K562 (cell line): ENCODE results near the gene SULT2B1. TPM values are rescaled to one million over a fixed set of nuclear protein-coding genes. Genes with fewer than 3 reads are reported as not detected.

Experiments
- ATF3 ChIP-seq, 2 experiments: fragments of 450-650 bp in 1 of 2; sonication (generic) in 1 of 2; formaldehyde crosslinking in 1 of 2; IDR thresholded peaks in 1 of 2; conservative IDR thresholded peaks in 1 of 2; 2 replicates each; pipeline versions ENCODE4 v1.6.1 to v1.8.1; 2016 to 2023; ENCODE audit warnings: mild to moderate bottlenecking in 2 of 2, moderate library complexity in 2 of 2, inconsistent platforms in 1 of 2, missing genetic modification reagents in 1 of 2
- HMGN3 ChIP-seq: IDR thresholded peaks from 2 replicates; pipeline ENCODE4 v1.6.1; 2011; ENCODE audit warnings: borderline replicate concordance, low read depth, mild to moderate bottlenecking, mixed read lengths, low read length; ENCODE audit not compliant: insufficient read length; ENCODE audit errors: extremely low read depth
- KDM4B ChIP-seq, 2 experiments: fragments of 450-650 bp in 1 of 2; sonication (generic) in 1 of 2; IDR thresholded peaks; 2 replicates each; pipeline ENCODE4 v1.6.1; 2016 to 2017; ENCODE audit warnings: borderline replicate concordance in 2 of 2, antibody characterized with exemption in 1 of 2, low read depth in 1 of 2, mild to moderate bottlenecking in 1 of 2
- NKRF ChIP-seq: fragments of 450-650 bp; IDR thresholded peaks from 2 replicates; pipeline ENCODE4 v1.6.1; 2016; ENCODE audit warnings: borderline replicate concordance
- TCF3 ChIP-seq: sonication (generic); formaldehyde crosslinking; IDR thresholded peaks from 2 replicates; pipeline ENCODE4 v1.4.0; 2020; ENCODE audit warnings: mild to moderate bottlenecking, missing genetic modification reagents
- ZFP30 ChIP-seq: fragments of 250-450 bp; sonication (Bioruptor Pico); IDR thresholded peaks from 2 replicates; pipeline ENCODE4 v1.8.0; 2022; ENCODE audit warnings: moderate library complexity, mild to moderate bottlenecking, inconsistent platforms, borderline replicate concordance
- ZNF239 ChIP-seq: fragments of 250-450 bp; sonication (Bioruptor Pico); IDR thresholded peaks from 2 replicates; pipeline ENCODE4 v1.4.0; 2020; ENCODE audit warnings: mild to moderate bottlenecking
- polyA plus RNA-seq, 8 experiments: library from polyadenylated mRNA; depleted of rRNA in 4 of 8; stranded (reverse) in 5 of 8; unstranded in 3 of 8; fragments of >200 nt; fragmentation: Nextera tagmentation in 2 of 8; fragmentation: Illumina TruSeq in 1 of 8; extraction: Ambion mirVana in 2 of 8; extraction: Trizol in 1 of 8; gene quantifications; 2 replicates each; pipeline versions ENCODE4 v1.2.1 to v1.2.3, GENCODE V29; 2011 to 2014; ENCODE audit warnings: inconsistent platforms in 1 of 8, missing spikeins in 1 of 8
- total RNA-seq, 7 experiments: library from RNA; depleted of rRNA in 6 of 7; stranded (reverse); fragments of >200 nt in 6 of 7; fragmentation: Illumina TruSeq in 2 of 7; extraction: Trizol in 2 of 7; gene quantifications; 2 replicates each; pipeline versions ENCODE4 v1.2.1 to v1.2.3, GENCODE V29; 2011 to 2021; ENCODE audit warnings: low replicate concordance in 1 of 7
- TF ChIP-seq, protein P1 (sequence below): fragments of 450-650 bp; IDR thresholded peaks from 2 replicates; pipeline ENCODE4 v1.6.1; 2016; ENCODE audit warnings: low read depth
- TF ChIP-seq, protein P2 (sequence below): fragments of 450-650 bp; IDR thresholded peaks from 2 replicates; pipeline ENCODE4 v1.6.1; 2016
- TF ChIP-seq, protein P3 (sequence below): sonication (generic); formaldehyde crosslinking; IDR thresholded peaks from 2 replicates; pipeline ENCODE4 v1.8.1; 2023; ENCODE audit warnings: mild to moderate bottlenecking, missing genetic modification reagents

The SULT2B1 gene
- total and polyA plus RNA-seq, 9 of the 15 experiments (the other 6 are each of a cell fraction or from before 2014, with no cell fraction given): 0.09 to 0.62 (median 0.22) TPM; not detected in 2

- no peak for TF ChIP-seq ATF3 (IDR thresholded peaks at IDR 0.05)
- no peak for TF ChIP-seq ATF3 (CRISPR knock-in tag; conservative IDR thresholded peaks at IDR 0.05)
- TF ChIP-seq ZFP30: no peak
- TF ChIP-seq NKRF: 0 out of 2 replicates have a peak, but pooled peaks have one; percentile 54
- TF ChIP-seq, protein P1, sequence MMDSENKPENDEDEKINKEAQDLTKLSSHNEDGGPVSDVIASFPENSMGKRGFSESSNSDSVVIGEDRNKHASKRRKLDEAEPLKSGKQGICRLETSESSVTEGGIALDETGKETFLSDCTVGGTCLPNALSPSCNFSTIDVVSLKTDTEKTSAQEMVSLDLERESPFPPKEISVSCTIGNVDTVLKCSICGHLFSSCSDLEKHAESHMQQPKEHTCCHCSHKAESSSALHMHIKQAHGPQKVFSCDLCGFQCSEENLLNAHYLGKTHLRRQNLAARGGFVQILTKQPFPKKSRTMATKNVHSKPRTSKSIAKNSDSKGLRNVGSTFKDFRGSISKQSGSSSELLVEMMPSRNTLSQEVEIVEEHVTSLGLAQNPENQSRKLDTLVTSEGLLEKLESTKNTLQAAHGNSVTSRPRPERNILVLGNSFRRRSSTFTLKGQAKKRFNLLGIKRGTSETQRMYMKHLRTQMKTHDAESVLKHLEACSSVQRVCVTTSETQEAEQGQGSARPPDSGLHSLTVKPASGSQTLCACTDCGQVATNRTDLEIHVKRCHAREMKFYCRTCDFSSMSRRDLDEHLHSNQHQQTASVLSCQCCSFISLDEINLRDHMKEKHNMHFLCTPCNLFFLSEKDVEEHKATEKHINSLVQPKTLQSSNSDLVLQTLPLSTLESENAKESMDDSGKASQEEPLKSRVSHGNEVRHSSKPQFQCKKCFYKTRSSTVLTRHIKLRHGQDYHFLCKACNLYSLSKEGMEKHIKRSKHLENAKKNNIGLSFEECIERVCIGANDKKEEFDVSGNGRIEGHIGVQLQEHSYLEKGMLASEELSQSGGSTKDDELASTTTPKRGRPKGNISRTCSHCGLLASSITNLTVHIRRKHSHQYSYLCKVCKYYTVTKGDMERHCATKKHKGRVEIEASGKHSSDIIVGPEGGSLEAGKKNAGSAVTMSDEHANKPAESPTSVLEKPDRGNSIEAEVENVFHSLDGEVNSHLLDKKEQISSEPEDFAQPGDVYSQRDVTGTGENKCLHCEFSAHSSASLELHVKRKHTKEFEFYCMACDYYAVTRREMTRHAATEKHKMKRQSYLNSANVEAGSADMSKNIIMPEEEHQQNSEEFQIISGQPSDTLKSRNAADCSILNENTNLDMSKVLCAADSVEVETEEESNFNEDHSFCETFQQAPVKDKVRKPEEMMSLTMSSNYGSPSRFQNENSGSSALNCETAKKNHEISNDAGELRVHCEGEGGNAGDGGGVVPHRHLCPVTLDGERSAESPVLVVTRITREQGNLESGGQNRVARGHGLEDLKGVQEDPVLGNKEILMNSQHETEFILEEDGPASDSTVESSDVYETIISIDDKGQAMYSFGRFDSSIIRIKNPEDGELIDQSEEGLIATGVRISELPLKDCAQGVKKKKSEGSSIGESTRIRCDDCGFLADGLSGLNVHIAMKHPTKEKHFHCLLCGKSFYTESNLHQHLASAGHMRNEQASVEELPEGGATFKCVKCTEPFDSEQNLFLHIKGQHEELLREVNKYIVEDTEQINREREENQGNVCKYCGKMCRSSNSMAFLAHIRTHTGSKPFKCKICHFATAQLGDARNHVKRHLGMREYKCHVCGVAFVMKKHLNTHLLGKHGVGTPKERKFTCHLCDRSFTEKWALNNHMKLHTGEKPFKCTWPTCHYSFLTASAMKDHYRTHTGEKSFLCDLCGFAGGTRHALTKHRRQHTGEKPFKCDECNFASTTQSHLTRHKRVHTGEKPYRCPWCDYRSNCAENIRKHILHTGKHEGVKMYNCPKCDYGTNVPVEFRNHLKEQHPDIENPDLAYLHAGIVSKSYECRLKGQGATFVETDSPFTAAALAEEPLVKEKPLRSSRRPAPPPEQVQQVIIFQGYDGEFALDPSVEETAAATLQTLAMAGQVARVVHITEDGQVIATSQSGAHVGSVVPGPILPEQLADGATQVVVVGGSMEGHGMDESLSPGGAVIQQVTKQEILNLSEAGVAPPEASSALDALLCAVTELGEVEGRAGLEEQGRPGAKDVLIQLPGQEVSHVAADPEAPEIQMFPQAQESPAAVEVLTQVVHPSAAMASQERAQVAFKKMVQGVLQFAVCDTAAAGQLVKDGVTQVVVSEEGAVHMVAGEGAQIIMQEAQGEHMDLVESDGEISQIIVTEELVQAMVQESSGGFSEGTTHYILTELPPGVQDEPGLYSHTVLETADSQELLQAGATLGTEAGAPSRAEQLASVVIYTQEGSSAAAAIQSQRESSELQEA: no peak
- TF ChIP-seq, protein P2, sequence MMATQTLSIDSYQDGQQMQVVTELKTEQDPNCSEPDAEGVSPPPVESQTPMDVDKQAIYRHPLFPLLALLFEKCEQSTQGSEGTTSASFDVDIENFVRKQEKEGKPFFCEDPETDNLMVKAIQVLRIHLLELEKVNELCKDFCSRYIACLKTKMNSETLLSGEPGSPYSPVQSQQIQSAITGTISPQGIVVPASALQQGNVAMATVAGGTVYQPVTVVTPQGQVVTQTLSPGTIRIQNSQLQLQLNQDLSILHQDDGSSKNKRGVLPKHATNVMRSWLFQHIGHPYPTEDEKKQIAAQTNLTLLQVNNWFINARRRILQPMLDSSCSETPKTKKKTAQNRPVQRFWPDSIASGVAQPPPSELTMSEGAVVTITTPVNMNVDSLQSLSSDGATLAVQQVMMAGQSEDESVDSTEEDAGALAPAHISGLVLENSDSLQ: peak; percentile 64; the same call in 1 of the 2 replicates
- peak; percentile 12; the same call in 1 of the 2 replicates for TF ChIP-seq ZNF239
- peak in 1 of 2 experiments; percentile 69; a peak in 1 of 4 replicates for TF ChIP-seq KDM4B (IDR thresholded peaks at IDR 0.05; ENCODE audit: borderline replicate concordance in 2 of 2, low read depth in 1 of 2)
- TF ChIP-seq, protein P3, sequence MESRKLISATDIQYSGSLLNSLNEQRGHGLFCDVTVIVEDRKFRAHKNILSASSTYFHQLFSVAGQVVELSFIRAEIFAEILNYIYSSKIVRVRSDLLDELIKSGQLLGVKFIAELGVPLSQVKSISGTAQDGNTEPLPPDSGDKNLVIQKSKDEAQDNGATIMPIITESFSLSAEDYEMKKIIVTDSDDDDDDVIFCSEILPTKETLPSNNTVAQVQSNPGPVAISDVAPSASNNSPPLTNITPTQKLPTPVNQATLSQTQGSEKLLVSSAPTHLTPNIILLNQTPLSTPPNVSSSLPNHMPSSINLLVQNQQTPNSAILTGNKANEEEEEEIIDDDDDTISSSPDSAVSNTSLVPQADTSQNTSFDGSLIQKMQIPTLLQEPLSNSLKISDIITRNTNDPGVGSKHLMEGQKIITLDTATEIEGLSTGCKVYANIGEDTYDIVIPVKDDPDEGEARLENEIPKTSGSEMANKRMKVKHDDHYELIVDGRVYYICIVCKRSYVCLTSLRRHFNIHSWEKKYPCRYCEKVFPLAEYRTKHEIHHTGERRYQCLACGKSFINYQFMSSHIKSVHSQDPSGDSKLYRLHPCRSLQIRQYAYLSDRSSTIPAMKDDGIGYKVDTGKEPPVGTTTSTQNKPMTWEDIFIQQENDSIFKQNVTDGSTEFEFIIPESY (CRISPR knock-in tag): peak; percentile 33; the same call in 1 of the 2 replicates
- TF ChIP-seq HMGN3: peak; percentile 98
- TF ChIP-seq TCF3 (CRISPR knock-in tag): no peak
Observed at GRCh38 chr19:48634424-48635262, 82.7 kb downstream of the SULT2B1 start (continued).
